ENCODE measurements around the gene GRM5.

Gene GRM5

DNA sequence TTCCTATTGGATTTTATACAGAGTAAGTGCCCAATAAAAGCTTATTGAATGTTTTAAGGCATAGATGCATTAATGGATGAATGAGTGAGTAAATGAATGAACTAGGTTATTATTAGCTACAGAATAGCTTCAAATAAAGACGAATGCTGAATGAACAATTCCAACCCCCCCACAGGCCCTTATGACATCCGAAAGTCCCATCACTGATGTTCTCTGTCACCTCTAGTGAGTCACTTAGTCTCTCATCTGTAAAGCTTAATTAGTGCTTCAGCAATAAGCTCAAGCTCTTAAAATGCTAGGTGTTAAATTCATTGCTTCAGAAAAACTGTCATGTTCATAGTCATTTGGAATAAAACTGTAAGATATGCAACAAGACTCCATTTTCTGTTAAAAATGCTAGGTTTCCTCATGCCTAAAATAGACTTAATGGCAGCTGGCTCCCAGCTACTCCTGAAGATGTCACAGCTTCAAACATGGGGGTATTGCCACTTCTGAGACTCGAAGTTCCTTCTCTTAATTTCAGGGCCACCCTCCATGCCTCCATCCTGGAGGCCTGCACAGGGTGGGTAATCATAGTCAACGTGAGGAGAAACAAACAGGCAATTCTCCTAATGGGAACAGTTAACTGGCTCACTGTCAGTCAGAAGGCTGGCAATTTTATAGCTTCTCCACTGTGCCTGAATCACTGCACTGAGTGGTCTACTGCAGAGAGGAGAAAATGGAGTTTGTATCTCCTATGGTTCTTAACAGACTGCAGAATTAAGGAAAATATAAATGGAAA lies 373.3 kb downstream of the GRM5 start:
- DNase-seq, result no peak

DNA sequence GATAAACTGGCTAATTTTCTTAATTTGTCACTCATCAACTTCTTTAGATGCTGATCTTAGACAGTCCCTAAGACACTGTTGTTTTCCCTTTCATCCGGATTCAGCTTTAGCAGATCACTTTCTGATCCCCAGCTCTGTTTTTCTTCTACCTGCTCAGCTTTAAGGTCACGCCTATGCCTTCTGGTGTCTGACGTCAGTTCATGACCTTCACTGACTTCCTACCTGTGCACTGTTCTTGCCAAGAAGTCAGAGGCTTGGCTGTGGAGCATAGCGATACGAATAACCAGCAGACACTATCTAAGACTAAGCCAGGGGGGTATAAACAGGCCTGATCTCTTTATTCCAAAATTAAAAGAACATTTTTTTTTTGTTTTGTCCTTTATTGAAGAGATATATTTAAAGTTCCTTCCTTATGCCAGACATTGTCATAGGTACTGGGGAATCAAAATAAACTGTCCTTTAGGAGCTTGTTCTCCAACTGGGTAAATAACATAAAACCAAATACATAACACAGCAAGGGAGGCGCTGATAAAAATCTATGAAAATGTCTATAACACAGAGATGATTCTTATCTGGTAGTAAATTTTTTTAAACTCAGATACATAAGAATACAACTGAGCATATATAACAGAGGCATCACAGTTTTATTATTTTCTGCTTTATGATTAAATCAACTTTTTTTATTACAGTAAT lies 376.1 kb downstream of the GRM5 start:
- DNase-seq, result no peak

DNA sequence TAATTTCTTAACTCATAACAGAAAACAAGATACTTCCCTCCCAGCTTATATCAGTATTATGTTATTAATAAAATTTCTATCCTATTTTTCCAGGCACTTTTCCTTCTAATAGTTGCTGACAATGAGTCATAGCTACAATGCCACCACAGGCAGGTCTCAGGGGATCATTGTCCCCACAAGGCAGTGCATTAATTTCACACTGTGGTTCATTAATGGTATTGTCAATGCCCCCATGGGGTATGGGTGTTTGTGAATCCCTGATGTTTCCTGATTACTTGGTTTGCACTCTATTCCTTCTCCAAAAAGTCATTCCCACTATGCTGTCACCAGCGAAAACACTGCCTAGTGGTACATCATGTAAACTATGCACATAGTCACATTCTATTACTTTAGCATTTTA lies 382.8 kb downstream of the GRM5 start:
- DNase-seq, result no peak

DNA sequence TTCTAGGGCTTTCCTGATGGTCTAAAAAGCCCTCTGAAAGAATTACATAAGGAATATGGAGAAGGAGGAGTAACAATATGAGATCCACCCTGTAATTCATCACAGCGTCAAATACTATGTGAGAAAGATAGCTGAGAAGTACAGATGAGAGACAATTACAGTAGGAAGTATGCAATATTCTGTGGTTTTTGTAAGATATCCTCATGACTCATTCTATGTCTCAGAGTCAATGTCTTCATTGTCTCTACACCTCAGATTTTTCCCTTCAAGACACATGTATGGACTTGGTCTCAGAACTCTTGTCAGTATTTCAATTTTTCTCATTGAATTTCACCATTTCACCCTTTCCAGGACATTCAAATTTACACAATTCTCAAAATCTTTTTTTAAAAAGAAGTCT lies 385.0 kb downstream of the GRM5 start:
- DNase-seq, result no peak

DNA sequence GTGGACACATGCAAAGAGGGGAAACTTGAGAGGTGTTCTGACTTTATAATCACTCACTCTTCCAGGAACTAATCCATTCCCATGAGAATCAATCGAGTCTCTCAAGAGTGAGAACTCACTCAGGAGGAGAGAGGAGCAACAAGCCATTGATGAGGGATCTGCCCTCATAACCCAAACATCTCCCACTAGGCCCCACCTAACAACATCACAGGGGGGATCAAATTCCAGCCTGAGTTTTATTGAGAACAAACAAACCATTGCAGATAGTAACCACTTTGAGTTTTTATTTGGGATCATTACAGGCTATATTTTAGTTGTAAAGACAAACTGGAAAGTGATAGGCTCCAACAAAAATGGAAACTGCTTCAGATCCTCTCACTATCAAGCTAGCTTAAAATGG lies 399.4 kb downstream of the GRM5 start:
- no peak for DNase-seq

DNA sequence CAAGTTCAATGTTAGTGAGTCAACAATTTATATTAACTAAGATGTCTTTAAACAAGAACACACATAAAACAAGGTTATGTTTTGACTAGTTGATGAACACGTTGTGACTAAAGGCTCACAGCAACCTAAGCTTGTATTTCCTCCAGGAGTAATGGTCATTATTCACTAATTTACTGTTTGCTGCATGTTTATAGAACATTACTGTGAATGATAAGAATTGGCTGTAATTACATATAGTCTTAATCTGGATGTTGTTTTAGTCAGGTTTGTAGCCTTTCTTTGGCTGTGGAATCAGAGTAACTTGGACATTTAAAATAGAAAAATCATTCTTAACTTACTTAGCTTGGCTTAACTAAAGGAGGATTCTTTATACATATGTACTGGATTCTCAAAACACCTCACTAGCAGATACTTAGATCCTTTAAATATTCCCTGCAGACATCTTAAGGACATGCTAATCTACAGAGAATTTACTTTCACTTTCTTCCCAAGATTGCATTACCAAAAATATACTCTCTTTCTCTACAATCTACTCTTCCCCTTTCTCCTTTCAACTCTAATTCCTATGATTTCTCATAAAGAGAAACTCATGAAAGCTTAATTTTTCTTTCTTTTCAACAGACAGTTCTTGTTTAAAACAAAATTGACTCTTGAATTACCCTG lies 408.6 kb downstream of the GRM5 start:
- DNase-seq, result no peak

DNA sequence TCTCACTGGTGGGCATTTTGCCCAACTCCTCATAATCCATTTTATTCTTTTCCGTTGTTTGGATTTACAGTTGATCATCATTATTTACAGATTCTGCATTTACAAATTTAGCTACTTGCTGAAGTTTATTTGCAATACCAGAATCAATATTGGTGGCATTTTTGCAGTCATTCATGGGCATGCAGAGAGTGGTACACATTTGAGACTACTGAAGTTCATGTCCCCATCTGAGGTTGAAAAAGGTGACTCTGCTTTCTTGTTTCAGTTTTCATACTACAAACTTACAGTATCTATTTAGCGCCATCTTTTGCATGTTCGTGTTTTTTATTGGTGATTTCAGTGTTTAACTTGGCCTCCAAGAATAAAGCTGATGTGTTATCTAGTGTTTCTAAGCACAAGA lies 409.5 kb downstream of the GRM5 start:
- no peak for DNase-seq

DNA sequence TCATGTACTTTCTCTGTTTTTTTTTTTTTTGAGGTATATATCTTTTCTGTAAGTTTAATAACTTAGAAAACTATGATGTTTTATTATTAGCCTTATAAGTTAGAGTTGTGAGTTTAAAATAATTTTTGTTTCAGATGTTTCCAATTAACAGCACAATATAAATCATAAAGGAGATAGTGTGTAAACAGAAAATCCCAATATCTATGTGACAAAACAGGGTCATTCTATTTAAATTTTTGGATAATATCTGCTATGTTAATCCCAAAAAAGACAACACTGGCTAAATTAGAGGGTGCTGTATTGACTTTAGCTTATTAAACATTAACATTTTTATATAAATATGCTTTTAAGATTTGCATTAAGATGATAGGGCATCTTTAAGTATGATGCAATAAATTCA lies 410.1 kb downstream of the GRM5 start:
- DNase-seq, result no peak

DNA sequence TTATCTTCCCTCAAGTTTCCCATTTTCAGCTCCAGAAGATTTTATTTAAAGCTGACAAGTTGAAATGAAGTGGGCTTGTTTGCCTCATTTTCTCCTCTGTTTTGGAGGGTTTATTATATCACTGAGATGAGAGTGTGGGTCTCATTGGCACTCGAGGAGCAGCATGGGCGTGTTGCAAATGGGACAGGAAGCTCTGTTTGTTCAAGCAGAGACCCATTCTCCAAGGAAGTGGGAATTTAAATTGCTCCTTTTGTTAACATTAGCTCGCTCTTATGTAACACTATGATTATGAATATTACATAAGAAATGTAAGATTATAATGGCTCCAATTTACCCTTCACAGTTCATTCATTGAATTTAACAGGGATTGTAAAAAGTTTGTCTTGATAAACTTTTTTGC lies 410.6 kb downstream of the GRM5 start:
- no peak for DNase-seq

DNA sequence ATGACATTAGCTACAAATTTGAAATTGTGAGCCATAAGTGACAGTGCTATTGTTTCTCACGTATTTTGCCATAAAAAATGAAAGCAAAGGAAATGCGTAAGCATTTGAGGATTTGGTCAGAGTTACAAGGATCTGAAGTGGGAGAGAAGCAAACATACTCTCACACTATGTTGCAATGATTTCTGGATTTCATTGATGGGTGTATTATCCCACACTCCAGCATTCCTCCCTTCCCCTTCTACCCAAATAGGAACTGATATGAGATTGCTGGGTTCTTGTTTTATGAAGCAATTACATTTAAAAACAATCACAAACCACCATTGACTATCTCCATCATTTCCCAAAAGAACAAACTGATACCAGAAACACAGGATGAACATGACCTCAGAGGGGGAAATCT lies 414.2 kb downstream of the GRM5 start:
- DNase-seq, result no peak

DNA sequence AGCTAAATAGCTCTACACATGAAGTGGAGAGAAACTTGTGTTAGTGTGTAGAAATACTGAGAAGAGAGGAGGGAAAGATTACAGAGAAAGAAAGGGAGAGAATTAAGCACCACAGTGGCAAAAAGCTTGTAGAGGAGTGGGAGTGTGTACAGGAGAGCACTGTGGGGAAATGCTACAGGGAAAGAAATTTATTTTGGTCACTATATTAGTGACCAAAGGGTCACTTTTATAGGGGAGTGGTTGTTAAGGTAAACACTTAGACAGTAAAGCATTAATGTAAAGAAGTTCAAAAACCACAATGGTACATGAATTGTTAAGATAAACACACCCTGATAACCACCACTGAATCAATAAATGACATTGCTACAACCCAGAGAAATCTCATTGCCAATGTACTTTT lies 421.1 kb downstream of the GRM5 start:
- DNase-seq, result no peak

DNA sequence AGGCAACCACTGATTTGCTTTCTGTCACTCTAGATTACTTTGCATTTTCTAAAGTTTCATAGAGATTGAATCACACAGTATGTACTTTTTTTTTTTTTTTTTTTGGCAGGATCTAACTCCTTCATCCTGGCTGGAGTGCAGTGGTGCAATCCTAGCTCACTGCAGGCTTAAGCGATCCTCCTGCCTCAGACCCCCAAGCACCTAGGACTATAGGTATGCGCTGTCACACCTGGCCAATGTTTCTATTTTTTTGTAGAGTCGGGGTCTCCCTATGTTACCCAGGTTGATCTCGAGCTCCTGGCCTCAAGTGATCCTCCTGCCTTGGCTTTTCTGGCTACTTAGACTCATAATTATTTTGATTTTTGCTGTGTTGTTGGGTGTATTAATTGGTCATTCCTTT lies 433.6 kb downstream of the GRM5 start:
- no peak for DNase-seq

DNA sequence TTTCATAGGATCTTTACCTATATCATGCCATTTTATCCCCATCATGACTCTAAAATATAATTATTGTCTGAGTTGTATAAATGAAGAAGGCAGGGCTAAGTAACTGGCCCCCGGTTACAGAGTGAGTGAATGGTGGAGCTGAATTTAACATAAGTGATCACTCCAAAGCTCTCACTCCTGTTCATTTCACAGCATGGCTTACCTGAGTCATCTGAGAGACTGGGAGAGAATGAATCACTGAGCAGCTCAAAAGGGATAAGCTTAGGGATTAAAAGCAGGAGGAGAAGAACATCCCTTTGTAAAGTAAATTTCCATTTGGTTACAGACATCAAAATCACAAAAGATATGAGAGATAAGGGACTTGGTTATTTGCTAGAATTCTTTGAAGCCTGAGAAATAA lies 434.3 kb downstream of the GRM5 start:
- DNase-seq, result no peak

DNA sequence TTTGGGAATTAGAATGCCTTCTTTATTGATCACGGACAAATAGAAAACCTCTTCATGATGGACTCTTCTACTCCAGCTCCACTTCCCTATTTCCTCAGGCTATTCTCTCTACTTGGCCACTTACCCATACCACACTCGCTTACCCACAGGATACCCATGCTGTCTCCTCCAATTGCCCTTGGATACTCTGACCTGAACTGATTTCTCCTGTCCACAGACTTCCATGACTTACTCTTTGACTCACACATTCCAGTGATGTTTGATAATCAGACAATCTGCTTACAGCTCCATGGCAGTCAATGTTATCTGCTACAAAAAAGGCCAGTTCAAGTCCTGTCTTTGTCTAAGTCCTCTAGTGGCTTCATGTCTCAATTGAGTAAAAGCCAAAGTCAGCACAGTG lies 436.3 kb downstream of the GRM5 start:
- DNase-seq, result no peak

DNA sequence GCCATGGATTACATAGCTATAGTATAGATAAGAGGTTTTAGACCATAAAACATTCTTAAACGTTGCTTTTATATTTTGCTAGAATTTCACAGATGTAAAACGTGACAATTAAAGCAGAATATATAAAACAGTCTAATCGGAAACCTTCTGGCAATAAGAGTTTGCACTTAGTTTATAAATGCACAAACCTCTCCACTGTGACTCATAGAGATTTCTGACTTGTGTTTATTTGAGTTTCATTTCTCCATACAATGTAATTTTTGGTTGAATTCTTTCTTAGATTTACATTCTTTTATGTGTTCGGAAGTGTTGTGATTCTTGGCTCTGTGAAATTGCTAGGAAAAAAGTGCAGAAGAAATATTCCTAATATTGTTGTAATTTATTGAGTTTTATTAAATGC lies 439.6 kb downstream of the GRM5 start:
- DNase-seq, result no peak

DNA sequence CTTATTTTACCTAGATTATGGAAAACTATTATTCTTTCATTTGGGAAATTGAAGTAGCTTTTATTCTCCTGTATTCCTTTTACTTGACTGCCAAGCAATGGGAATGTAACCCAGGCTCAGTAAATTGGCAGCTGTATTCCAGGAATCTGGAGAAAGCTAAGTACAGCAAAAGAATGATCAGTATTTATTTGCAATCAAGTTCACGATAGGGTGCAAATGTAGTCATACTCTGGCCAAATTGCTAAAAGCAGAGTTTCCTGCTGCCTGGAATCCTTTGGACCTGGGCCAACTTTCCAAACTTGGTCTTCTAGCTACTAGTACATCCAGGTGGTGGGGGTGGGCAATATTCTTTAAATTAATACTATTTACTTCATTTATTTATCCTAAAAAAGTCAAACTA lies 442.3 kb downstream of the GRM5 start:
- no peak for DNase-seq

DNA sequence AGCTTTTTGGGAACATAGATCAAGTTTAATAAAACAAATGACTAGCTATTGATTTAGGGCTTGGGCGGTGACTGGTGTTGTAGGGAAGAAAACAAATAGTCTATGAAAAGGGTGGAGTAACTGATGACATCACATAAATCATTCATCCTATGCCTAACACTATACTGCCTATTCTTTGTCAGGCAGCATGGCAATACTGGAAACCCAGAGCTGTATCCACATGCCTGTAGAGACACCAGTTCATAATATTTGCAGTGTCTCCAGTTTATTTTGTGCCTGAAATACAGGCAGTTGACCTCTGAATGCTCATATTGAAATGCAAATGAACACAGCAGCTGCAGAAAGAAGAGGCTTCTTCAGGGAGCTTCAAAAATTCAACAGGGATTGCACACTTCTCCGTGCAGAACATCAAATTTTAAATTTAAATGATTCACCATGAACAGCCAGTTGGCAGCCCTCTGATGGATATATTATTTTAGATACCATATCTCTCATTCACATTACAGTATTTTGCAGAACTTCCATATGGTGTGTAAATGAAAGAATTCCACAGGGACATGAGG lies 445.1 kb downstream of the GRM5 start:
- peak in 1 of 2 experiments; percentile 6 for DNase-seq

DNA sequence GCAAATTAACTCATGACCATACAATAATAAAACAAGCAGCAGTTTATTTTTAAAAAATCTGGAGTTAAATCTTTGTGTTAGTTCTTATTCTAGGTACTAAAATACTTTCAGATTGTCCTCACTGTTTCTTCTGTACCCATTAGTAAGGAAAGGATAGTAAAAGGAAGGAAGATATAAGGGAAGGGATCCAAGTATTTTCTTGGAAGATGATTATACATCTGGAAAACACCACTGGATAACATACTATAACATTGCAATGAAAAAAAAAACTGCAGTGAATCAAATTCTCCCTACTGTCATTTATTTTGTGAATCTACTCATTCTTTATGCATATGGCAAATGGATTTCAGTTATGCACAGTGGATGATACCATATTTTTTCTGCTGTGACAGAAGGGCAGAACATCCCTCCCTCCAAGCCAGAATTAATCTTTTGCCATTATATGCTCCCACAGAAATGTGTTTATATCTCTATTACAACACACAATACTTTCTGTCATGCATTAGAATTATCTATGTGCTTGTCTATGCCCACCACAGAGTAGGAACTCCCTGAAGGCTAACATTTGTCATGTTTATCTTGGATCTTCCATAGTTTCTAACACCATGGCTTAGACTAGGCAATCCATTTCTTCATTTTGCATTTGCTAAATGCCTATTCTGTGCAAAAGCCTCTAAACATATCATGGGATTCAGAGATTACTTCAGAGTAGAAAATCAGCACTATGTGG lies 446.0 kb downstream of the GRM5 start:
- no peak for DNase-seq

DNA sequence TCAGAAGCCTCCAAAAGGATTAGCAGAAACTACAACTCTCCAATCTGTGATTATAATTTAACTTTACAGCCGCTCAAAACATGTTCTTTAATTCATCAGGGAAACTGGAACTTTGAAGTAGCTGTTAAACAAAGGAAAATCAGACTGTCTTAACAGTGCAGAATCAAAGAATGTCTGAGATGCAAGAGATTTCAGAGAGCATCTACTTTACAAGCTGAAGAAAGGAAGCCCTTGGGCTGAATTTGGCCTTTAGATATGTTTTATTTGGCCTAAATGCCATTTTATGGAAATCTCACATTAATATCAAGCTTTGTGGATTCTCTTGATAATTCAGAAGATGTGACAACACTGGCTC lies 446.7 kb downstream of the GRM5 start:
- no peak for DNase-seq

DNA sequence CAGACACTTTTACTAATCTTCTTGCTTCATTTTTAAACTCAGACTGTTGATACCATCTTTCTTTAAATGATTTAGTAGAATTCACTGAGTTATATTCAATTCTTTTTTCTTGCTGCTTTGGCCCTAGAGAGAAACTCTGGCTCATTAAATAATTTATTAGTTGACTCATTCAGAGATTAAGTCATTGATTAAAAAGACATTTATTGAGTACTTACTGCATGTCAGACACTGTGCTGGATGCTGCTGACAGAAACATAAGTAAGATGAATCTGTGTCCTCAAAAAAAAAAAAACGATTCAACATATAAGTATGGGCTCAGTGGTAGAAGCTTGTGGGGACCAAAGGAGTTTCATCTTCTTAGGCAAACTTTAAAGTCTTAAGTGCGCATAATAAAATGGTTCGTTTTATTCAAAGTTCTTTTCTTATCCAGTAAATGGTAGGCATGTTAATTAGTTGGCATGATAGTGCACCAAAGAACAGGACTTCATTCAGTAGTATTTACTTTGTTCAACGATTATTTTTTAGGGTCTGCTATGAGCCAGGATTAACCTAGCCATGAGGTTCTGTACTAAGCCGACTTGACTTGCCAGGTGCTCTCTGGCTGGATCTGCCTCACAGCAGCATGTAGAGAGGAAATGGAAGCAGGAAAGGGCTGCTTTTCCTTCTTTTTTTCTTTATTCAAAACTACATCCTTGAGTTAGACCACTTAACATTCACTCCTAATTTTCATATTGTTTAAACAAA lies 447.3 kb downstream of the GRM5 start:
- no peak for DNase-seq

DNA sequence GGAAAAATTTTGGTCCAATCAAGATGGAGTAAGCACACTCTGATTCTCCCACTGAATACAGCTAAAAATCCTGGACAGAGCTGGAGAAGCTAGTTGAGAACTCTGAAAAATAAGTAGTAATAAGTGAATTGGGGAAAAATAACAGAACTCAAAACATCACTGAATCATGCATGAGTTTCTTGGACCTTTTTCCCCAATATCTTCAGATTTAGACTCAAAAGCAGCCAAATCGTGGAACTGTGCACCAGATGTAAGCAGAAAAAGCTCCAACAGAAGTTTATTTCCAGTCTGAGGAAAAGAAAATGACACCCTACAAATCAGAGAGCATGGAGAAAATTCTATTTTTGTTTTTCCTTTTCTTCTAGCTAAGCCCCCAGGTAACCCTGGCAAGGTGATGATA lies 448.6 kb downstream of the GRM5 start:
- DNase-seq, result no peak

DNA sequence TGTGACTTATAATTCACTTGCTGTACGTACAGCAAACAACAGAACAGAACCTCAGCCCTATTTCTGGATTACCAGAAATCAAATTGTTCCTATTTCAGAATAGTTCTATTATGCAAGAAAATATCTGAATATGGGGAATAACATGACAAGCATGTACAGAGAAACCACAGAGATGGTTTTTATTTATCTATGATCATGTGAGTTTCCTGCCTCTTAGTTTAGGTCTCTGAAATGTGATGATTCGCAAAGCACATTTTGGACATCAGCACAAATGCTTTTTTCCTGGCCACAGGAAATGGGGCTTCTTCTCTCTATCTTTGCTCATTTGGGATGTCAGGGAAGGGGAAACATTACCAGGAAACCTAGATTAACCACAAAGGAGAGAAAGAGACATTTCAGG lies 461.5 kb downstream of the GRM5 start:
- no peak for DNase-seq
